HG03575 (cell line): Measurements from ENCODE around the gene FCGR1A.
"Not testable (repeated sequence)": the region's sequence is repeated elsewhere in the genome, so short reads cannot be mapped to it uniquely, and the experiment has no call there.

ENCODE experiments used
- ATAC-seq: cut with Tn5 transposase; IDR thresholded peaks from one replicate; pipeline ENCODE4 v1.9.1; 2021; ENCODE audit not compliant: unreplicated experiment, insufficient number of reproducible peaks, low FRiP score; ENCODE audit errors: extremely low read depth

Gene FCGR1A

GRCh38 chr1:149782600-149782999 lies at the start of gene FCGR1A:
Gene FCGR1A, plus strand, starts transcription at chr1:149782694. Its CDS starts 50 bp downstream, at chr1:149782744.
- ATAC-seq = not testable (repeated sequence)

- not testable (repeated sequence) for ATAC-seq
These were observed 49.7 kb upstream of the FCGR1A start for GRCh38 chr1:149732781-149733180.

DNA sequence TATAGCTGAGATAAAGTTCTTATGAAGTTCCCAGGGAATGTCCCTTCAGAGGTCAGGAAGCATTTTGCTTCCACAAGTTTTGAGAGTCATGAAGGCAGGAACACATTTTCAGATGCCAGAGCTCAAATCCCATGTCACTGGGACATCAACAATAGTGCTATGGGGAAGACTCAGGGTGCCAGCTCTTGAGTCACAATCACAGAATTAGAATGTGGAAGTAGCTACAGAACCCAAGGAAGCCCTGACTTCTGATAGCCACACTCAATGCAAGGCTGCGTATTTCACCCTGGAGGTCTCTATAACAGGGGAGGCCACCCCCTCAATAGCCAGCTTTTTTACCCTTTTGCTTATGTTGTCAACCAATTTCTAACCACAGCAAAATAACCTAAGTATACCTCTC lies 47.8 kb upstream of the FCGR1A start:
- ATAC-seq = not testable (repeated sequence)

- not testable (repeated sequence) for ATAC-seq
These were observed 42.3 kb upstream of the FCGR1A start for GRCh38 chr1:149740148-149740581.

GRCh38 chr1:149740590-149741230 lies 41.8 kb upstream of the FCGR1A start:
- ATAC-seq = not testable (repeated sequence)

- ATAC-seq = not testable (repeated sequence)
These were observed 40.6 kb upstream of the FCGR1A start for GRCh38 chr1:149741914-149742313.

DNA sequence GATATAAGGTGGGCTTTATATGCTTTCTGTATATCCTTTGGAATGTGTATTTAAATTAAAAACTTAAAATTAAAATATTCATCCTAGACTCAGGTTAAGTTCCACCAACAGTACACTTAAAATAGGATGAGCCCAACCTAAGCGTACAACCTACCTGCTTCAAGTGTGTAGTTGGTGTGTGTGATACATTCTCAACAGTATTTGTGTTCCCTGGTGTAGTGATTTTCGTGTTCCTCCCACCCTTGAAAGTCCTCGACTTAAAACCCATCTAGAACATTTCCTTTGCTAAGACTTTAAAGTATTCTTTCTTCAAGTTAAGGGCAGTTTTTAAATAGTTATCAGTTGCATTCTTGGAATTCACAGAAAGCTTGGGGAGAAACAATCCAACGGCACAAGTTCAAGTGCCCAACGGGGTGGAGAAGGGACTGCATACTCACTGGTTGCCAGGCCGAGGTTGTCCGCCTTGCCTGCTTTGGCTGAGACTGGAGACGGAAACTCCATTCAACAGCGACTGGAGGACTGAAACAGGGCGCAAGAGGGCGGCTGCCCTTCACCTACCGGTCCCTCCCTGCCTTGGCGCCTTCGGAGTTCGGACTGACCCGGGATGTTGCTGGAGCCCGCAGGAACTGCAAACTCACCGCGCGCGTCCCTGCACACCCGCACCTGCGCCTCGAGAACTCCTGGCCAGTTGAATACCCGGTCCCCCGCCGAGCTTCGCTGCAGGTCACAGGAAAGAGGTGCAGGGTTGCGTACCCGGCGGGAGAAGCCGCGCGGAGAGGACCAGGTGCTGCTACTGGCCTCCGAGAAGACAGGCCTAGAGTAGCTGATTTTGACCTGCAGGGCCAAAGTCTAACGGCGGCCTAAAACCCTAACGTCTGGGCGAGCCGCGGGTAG lies 35.8 kb upstream of the FCGR1A start:
- not testable (repeated sequence) for ATAC-seq

GRCh38 chr1:149747359-149748143 lies 34.9 kb upstream of the FCGR1A start:
- ATAC-seq = not testable (repeated sequence)

GRCh38 chr1:149748144-149748500 lies 34.4 kb upstream of the FCGR1A start:
- ATAC-seq = not testable (repeated sequence)

- not testable (repeated sequence) for ATAC-seq
These were observed 31.9 kb upstream of the FCGR1A start for GRCh38 chr1:149750562-149750961.

DNA sequence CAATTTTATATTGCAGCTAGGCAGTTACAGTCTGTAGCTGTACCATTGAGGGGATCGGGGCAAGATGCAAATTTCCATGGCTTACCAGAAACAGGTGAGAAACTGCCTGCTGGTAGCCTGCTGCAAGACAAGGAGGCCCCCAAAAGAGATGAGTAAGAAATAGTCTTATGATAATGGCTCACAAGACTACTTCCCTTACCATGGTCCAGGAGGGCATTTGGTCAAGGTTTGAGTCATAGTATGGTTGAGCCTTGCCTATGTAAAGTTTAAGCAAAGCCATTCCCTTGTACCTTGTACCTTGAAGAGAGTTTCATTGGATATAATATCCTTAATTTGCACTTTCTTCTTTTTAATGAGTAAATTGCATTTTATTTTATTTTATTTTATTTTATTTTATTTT lies 30.3 kb upstream of the FCGR1A start:
- ATAC-seq = not testable (repeated sequence)

DNA sequence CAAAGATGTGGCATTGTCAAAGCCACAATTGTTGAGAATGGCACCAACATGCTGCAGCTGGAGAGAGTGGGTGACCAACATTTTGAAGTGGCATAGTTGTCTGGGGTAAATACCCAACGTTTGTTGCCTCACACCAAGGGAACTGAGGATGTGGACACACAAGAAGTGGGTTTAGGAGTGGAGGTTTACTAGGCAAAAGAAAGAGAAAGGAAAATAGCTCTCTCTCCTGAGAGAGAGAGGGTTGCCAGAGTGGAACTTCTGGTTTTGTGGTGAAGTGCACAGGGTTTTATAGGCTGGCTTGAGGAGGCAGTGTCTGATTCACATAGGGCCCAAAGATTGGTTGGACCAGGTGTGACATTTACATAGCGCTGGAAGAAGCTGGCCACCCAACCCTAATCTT lies 29.0 kb upstream of the FCGR1A start:
- ATAC-seq = not testable (repeated sequence)

- ATAC-seq = not testable (repeated sequence)
These were observed 27.2 kb upstream of the FCGR1A start for GRCh38 chr1:149755294-149755693.

DNA sequence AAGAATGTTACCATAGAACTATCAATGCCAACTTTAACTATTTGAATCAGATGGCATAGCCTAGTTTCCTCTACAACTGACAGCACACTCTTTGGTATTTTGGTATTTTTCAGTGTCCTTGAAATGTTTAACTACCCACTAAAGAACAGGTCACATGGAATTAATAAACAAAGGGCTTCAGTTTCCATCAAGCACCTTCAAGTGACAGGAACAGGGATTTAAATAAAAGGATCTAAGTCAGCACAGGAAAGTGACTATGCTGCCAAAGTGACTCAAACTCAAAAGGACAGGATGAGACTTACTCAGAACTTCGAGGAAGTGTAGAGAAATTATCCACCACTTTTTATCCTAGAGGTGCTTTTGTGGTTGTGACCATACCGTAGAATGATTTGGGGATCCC lies 20.2 kb upstream of the FCGR1A start:
- ATAC-seq = not testable (repeated sequence)

DNA sequence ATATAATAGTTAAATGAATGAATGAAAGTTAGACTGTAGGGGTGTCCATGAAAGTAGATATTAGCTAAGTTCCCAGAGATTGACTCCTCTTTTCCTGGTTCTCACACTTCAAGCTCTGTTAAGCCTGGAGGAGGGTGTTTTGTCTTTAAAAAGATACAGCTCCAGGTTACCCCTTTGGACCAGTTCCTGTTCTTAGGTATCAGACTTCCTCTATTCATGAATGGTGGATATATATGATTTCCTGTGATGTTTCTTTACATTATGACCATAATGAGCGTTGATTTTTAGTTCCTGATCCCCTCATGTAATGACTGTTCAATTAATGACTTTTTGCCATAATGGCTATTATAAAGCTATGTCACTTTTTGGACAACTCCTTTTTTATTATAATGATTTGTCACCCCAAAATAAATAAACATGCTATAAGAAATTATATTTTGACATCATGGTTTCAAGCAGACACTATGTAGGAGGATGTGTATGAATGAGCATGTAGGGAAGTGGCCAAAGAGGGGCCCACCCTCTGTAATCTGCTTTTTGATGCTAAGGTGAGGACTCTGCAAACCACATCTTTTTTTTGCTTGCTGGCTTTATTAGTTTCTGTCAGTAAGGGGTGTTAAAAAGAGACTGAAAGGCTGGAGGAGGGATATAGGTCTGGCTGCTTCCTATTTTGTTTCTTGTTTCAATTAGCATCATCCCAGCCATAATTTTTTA lies 18.2 kb upstream of the FCGR1A start:
- not testable (repeated sequence) for ATAC-seq

- ATAC-seq = not testable (repeated sequence)
These were observed 16.3 kb upstream of the FCGR1A start for GRCh38 chr1:149766241-149766640.

GRCh38 chr1:149769216-149769615 lies 13.3 kb upstream of the FCGR1A start:
- ATAC-seq = not testable (repeated sequence)

DNA sequence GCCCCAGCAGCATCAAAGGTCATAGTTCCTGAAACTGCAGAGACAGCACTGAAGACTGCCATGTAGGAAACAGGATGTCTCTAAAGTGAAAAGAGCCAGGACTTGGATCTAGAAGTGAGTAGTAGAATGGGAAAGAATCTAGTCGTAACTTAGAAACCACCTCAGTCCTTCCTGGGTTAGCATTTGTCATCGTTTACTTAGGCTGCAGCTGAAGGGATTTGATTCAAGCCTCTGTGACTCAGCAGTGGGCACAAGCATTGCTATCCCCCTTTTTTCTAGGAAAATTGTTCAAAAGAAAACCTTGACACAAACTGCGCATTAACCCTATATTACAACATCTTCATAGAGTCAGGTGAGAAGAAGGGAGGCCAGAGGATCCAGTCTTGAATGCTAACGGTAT lies 11.8 kb upstream of the FCGR1A start:
- ATAC-seq = not testable (repeated sequence)
